Activated CD4-positive, alpha-beta T cell treated with anti-CD3 and anti-CD28 coated beads for 36 hours (primary cell): ENCODE data around the gene RINL. TPM values are rescaled to one million over a fixed set of nuclear protein-coding genes. Genes with fewer than 3 reads are reported as not detected.
A peak's percentile ranks its signal among the peaks of the same experiment; 100 is the strongest.
"Not testable (repeated sequence)": the region's sequence is repeated elsewhere in the genome, so short reads cannot be mapped to it uniquely, and the experiment has no call there.

ENCODE experiments used
- ATAC-seq: fragments of 200-7000 bp; cut with Tn5 transposase; one replicate; pipeline ENCODE4 v1.10.0; 2021; ENCODE audit warnings: mild to moderate bottlenecking, moderate library complexity
- CTCF ChIA-PET: fragments of 350-600 bp; sonication (Branson Sonifier 250); formaldehyde crosslinking; loops from one replicate; lab custom pipeline; 2021; ENCODE audit warnings: antibody characterized with exemption; lab: Charles Lee
- POLR2A ChIA-PET: fragments of 350-600 bp; sonication (Branson Sonifier 250); formaldehyde crosslinking; loops from one replicate; lab custom pipeline; 2021; ENCODE audit warnings: antibody characterized with exemption, inconsistent platforms; lab: Charles Lee
- DNase-seq: peaks from one replicate; pipeline ENCODE4 v3.0.0-alpha.2; 2020
- H3K27ac Mint-ChIP-seq: one replicate; pipeline ENCODE4 v1.8.0; 2021; ENCODE audit warnings: mixed read lengths
- H3K27me3 Mint-ChIP-seq: one replicate; pipeline ENCODE4 v1.8.0; 2021; ENCODE audit warnings: mixed read lengths
- H3K36me3 Mint-ChIP-seq: one replicate; pipeline ENCODE4 v1.8.0; 2021; ENCODE audit warnings: low read depth, mixed read lengths
- H3K4me1 Mint-ChIP-seq: one replicate; pipeline ENCODE4 v1.8.0; 2021; ENCODE audit warnings: mixed read lengths
- H3K4me3 Mint-ChIP-seq: one replicate; pipeline ENCODE4 v1.8.0; 2021; ENCODE audit warnings: mild to moderate bottlenecking, moderate library complexity, mixed read lengths
- H3K9me3 Mint-ChIP-seq: one replicate; pipeline ENCODE4 v1.8.0; 2021; ENCODE audit warnings: low read depth, mixed read lengths
- intact Hi-C, 2 experiments: fragments of 100-400 bp; cut with DNase I in 1 of 2; cut with micrococcal nuclease in 1 of 2; formaldehyde crosslinking; loops; one replicate each; pipeline versions ENCODE4 v1.14.2 to v1.15.1; 2022 to 2024; cut with DNase I, micrococcal nuclease
- total RNA-seq, 2 experiments: library from RNA; stranded (reverse); gene quantifications; one replicate each; pipeline ENCODE4 v1.2.3, GENCODE V29; 2021

The RINL gene
- total RNA-seq, 2 experiments from 2014 or later: 85.8 to 90.3 TPM

DNA sequence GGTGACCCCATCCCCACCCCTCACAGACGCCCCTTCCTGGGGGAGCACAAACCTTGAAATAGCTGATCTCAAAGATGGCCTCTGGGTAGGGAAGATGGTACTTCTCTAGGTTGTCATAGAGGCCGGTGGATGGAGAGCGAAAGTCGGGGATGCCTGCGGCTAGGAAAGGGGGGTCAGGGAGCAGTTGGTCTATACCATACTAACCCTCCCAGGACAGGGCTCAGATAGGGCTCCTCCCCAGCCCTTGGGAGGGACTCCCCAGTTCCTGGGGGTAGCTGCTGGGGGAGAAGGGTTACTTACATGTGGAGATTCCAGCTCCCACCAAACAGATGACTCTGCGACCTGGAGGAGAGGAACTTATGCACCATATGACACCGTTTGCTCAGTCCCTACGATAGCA lies 11.7 kb upstream of the RINL start:
- POLR2A ChIA-PET: no interaction called here
- intact Hi-C loops: loop anchor here in 1 of 2 experiments (5.0 kb wide), 3 partner anchors 158 to 488 kb away; partner anchors contain the start of gene FAM98C
- Mint-ChIP-seq H3K27ac (no peak overlapping the region), H3K27me3 (no peaks in the 10 kb centered on the region), H3K9me3 (no peaks in the 10 kb centered on the region), H3K4me3 (no peak overlapping the region), H3K4me1 (no peaks in the 10 kb centered on the region), H3K36me3 (peaks cover 3% of the 10 kb centered on the region)
- CTCF ChIA-PET: no interaction called here
- ATAC-seq (no peak), DNase-seq (no peak)

DNA sequence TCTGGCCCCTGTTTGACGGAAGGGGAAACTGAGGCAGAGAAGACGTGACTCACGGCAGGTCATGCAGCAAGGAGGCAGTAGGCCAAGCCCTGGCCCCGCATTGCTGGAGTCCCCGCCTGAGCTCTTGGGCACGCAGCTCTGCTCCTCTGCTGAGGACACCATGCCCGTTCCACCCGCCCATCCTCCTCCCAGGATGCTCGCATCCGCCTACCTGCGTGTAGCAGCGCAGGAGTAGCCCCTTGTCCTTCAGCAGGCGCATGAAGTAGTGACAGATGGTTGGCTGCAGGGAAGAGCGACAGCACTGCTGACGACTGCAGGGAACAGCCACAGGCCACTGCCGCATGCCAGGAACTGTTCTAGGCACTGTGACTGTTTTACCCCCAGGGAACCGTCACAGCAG lies 10.8 kb upstream of the RINL start:
- H3K9me3 Mint-ChIP-seq: no peaks in the 10 kb centered on the region
- DNase-seq: no peak
- no peaks in the 10 kb centered on the region for H3K27me3 Mint-ChIP-seq
- no peak for ATAC-seq
- ChIA-PET POLR2A (no interaction called here), CTCF (interaction anchor here (0.6 to 3.5 kb wide), 6 partner anchors 10 to 642 kb away, joined by 3 to 35 read pairs (median 8); partner anchors contain the start of genes MRPS12, NFKBIB, RINL and SARS2)
- no peak overlapping the region for H3K4me3 Mint-ChIP-seq
- no peak overlapping the region for H3K27ac Mint-ChIP-seq
- no peaks in the 10 kb centered on the region for H3K4me1 Mint-ChIP-seq
- H3K36me3 Mint-ChIP-seq: peaks cover 3% of the 10 kb centered on the region
- intact Hi-C loops: loop anchor here in 1 of 2 experiments (5.0 kb wide), 3 partner anchors 157 to 487 kb away; partner anchors contain the start of gene FAM98C

DNA sequence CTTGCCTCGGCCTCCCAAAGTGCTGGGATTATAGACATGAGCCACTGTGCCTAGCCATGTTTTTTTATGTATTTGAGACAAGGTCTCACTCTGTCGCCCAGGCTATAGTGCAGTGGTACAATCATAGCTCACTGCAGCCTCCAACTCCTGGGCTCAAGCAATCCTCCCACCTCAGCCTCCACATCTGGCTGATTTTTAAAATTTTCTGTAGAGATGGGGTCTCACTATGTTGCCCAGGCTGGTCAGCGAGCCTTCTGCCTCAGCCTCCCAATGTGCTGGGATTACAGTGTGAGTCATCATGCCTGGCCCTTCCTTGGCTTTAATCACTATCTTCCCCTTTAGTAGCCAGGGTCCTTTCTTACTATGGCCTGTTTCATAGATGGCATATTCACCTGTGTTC lies 6.6 kb upstream of the RINL start:
- intact Hi-C loops: loop anchor here in 1 of 2 experiments (5.0 kb wide), 3 partner anchors 152 to 482 kb away; partner anchors contain the start of gene FAM98C
- H3K9me3 Mint-ChIP-seq, ATAC-seq, H3K27ac Mint-ChIP-seq, H3K36me3 Mint-ChIP-seq, H3K27me3 Mint-ChIP-seq, POLR2A ChIA-PET, DNase-seq, CTCF ChIA-PET, H3K4me3 Mint-ChIP-seq, H3K4me1 Mint-ChIP-seq: not testable (repeated sequence)

DNA sequence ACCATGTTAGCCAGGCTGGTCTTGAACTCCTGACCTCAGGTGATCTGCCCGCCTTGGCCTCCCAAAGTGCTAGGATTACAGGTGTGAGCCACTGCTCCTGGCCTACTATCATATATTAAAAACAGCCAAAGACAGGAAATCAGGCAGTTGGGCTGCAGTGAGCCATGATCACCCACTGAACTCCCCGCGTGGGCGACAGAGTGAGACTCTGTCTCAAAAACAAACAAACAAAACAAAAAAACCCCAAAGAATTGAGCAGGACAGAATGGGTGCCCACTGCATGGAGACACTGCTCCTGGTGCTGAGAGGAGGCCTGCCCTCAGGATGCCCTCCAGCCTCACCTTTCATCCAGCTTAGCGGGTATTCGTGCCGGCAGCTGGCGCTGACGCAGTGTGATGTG lies 5.2 kb upstream of the RINL start:
- Mint-ChIP-seq H3K4me1 (peaks cover 9% of the 10 kb centered on the region), H3K27ac (no peak overlapping the region), H3K4me3 (no peak overlapping the region), H3K9me3 (no peaks in the 10 kb centered on the region), H3K27me3 (no peaks in the 10 kb centered on the region), H3K36me3 (peaks cover 7% of the 10 kb centered on the region)
- ChIA-PET POLR2A (interaction anchor here (0.6 to 0.7 kb wide), 2 partner anchors 14 to 253 kb away, joined by 3 to 4 read pairs; no protein-coding TSS in a partner anchor), CTCF (interaction anchor here (0.6 kb wide), 1 partner anchor 103 kb away, joined by 3 read pairs; no protein-coding TSS in a partner anchor)
- DNase-seq (no peak), ATAC-seq (no peak)
- intact Hi-C loops: no loop called here

DNA sequence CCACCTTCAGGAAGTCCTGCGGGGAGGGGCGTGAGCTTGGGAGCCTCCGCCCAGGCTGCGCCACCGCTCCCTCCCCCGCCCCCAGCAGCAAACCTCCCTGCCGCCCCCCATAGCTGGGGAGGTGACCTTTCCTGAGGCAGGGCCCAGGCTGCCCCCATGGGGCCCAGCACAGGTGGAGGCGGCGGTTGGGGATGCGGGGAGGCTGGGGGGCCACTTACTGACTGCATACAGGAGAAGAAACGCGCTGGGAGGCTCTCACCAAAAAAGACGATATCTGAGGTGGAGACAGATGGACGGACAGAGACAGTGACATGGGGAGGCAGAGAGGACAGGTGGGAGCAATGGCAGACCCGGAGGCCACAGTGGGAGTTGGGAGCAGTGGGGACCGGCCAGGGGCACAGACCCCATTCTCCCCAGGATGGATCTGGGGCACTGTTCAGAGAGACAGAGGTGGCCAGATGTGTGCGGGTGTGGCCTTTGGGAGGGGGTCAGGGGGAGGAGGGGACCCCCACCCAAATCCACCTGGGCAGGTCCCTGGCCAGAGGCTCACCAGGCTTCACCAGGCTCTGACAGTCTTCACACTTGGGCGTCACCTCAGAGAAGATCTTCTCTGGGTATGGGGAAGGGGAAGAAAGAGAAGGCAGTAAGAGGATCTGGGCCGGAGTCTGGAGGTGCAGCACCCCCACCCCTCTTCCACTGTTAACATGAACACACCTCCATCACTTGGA lies 3.0 kb upstream of the RINL start:
- ChIA-PET CTCF (interaction anchor here (0.6 kb wide), 1 partner anchor 48 kb away, joined by 3 read pairs; no protein-coding TSS in a partner anchor), POLR2A (no interaction called here)
- Mint-ChIP-seq H3K27me3 (no peaks in the 10 kb centered on the region), H3K4me3 (no peak overlapping the region), H3K9me3 (no peaks in the 10 kb centered on the region), H3K36me3 (peaks cover 11% of the 10 kb centered on the region), H3K27ac (no peak overlapping the region), H3K4me1 (peaks cover 24% of the 10 kb centered on the region)
- intact Hi-C loops: no loop called here
- no peak for DNase-seq
- ATAC-seq: no peak

DNA sequence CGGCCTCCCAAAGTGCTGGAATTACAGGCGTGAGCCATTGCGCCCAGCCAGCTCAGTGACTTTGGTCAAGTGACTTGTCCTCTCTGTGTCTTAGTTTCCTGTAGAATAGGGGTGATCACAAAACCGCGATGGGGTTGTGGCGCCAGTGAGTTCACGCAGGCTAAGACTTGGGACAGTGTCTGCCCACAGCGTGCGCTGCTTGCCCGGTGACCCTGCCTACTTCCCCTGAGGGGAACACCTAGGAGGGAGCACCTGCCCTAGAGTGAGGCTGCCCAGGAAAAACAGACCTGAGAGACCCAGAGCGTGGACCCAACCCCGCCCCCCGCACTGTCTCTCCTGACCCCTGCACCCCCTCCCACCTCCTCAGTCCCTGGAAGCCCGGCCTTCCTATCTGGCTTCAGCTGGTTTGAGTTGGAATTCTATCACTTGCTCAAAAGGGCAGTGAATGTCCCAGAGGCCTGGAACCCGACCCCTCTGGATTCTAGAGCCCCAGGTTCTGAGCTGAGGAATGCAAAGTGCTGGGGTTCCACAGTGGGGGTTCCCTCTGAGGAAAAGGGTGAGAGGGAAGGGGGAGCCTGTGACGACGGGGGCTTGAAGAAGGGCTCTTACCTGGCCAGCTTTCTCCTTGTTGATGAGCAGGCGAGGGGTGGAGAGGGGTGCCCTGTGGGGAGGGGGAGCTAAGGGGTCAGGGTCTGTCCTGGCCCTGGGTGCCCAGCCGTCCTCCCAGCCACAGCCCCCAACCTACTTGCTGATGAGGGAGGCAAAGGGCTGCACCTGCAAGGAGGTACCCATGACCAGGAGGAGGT lies 2.2 kb upstream of the RINL start:
- ChIA-PET CTCF (interaction anchor here (3.6 kb wide), 1 partner anchor 7 kb away, joined by 35 read pairs; no protein-coding TSS in a partner anchor), POLR2A (no interaction called here)
- no peak overlapping the region for H3K4me3 Mint-ChIP-seq
- no peaks in the 10 kb centered on the region for H3K27me3 Mint-ChIP-seq
- peaks cover 27% of the 10 kb centered on the region for H3K4me1 Mint-ChIP-seq
- ATAC-seq (no peak), DNase-seq (no peak)
- H3K9me3 Mint-ChIP-seq: no peaks in the 10 kb centered on the region
- peak overlapping the region; percentile 56 for H3K27ac Mint-ChIP-seq
- peaks cover 15% of the 10 kb centered on the region for H3K36me3 Mint-ChIP-seq
- intact Hi-C loops: no loop called here

DNA sequence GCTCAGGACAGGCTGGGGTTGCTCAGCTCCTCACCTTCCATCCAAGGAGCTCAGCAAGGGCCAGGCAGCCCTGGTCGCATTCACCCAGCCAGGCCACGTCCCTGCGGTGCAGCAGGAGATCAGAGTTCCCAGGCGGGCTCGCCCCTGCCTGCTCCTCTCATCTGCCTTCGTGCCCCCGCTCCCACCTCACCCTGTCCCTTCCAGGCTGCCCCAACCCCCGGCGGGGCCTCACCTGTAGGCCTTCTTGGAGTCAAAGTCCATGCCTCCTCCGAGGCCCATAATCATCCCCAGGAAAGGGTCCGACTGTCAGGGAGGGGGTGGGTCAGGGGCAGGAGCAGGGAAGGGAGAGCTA lies 1.3 kb upstream of the RINL start:
- H3K27me3 Mint-ChIP-seq: no peaks in the 10 kb centered on the region
- CTCF ChIA-PET: interaction anchor here (0.9 to 3.6 kb wide), 6 partner anchors 8 to 110 kb away, joined by 3 to 35 read pairs (median 5); no protein-coding TSS in a partner anchor
- POLR2A ChIA-PET: interaction anchor here (0.6 kb wide), 2 partner anchors 26 to 61 kb away, joined by 3 to 4 read pairs; no protein-coding TSS in a partner anchor
- no peaks in the 10 kb centered on the region for H3K9me3 Mint-ChIP-seq
- no peak for ATAC-seq
- H3K4me1 Mint-ChIP-seq: peaks cover 27% of the 10 kb centered on the region
- H3K4me3 Mint-ChIP-seq: peak overlapping the region; percentile 89
- intact Hi-C loops: no loop called here
- peak overlapping the region; percentile 99 for H3K27ac Mint-ChIP-seq
- peaks cover 15% of the 10 kb centered on the region for H3K36me3 Mint-ChIP-seq
- no peak for DNase-seq

DNA sequence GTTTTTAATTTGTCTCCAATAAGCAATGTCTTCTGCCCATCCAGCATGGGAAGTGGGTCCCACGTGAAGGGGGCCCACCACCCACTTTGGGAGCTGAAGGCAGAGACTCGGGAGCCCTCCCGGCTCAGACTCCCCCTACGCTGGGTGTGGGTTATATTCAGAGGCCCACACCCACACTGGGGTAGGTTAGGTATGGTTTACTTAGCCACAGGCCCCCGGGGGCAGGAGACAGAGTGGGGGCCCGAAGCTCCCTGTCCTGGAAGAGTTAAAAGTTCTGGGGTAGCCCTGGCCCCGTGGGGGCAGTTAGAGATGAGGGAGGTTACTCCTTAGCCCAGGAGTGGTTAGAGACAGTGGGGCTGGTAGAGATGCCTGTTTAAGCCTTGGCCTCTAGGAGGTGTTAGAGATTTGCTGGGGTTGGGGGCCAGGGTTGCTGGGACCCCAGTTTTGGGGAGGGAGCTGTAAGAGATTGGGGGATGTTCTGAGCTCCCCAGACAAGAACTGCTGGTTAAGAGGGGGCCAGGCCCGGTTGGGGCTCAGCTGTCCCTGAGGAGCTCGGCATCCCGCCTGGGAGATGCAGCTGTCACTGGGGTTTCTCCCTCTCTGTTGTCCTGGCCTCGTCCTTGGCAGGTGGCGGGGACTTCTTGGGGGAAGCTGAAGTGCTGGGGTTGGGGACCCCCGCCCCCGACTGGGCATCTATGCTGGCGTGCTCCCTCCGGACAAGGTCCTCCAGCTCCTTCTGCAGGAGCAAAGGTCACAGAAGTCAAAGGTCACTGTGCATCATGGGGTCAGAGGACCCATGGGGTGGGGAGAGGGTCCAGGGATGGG lies 712 bp upstream of the RINL start:
- no peaks in the 10 kb centered on the region for H3K9me3 Mint-ChIP-seq
- ChIA-PET CTCF (interaction anchor here (0.6 to 3.6 kb wide), 8 partner anchors 9 to 109 kb away, joined by 3 to 35 read pairs (median 4); no protein-coding TSS in a partner anchor), POLR2A (interaction anchor here (0.6 kb wide), 2 partner anchors 26 to 62 kb away, joined by 3 to 4 read pairs; no protein-coding TSS in a partner anchor)
- peak overlapping the region; percentile 89 for H3K4me3 Mint-ChIP-seq
- peaks cover 15% of the 10 kb centered on the region for H3K36me3 Mint-ChIP-seq
- no peaks in the 10 kb centered on the region for H3K27me3 Mint-ChIP-seq
- H3K4me1 Mint-ChIP-seq: peaks cover 27% of the 10 kb centered on the region
- peak overlapping the region; percentile 99 for H3K27ac Mint-ChIP-seq
- ATAC-seq (peak; percentile 23), DNase-seq (no peak)
- intact Hi-C loops: loop anchor here (1.0 kb wide), 4 partner anchors 8 to 52 kb away; partner anchors contain the start of genes MRPS12 (in 1 of the 2), NFKBIB (in 1 of the 2), SARS2 (in 1 of the 2) and SIRT2 (in 1 of the 2)

DNA sequence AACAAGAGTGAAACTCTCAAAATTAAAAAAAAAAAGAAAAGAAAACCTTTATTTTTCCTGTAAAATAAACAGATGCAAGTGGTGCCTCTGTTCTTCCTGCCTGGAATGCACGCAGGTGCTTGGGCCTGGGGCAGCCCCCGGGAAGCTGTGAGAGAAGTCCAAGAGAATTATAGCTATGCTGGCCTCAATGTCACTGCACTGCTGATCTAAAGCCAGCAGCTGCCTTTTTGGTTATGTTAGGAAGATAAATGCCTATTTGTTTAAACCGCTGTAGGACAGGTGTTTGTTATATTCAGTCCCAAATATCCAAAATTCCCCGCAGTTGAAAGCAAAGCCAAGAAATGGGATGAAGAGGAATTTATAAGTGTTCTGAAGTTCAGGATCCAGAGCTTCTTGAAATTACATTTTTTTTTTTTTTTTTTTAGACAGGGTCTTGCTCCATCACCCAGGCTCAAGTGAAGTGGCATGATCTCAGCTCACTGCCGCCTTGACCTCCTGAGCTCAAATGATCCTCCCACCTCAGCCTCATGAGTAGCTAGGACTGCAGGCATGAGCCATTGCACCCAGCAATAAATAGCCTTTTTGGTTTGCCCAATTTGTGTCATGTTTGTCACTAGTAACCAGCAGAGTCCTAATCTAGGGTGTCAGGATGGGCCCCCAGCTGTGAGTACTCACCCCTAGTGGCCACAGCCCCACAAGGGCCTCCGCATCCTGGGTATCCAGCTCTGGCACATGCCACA lies 2.2 kb downstream of the RINL start:
- DNase-seq: no peak
- intact Hi-C loops: no loop called here

DNA sequence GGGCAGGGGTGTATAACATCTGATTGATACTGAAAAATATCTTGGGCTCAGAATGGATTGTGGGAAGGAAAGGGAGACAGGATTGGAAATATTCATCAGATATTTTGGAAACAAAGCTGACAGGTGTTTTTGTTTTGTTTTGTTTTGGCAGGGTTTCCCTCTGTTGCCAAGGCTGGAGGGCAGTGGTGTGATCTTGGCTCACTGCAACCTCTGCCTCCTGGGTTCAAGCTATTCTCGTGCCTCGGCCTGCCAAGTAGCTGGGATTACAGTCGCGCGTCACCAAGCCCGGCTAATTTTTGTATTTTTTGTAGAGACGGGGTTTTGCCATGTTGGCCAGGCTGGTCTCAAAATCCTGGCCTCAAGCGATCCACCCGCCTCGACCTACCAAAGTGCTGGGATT lies 4.7 kb downstream of the RINL start:
- DNase-seq, H3K27me3 Mint-ChIP-seq, H3K27ac Mint-ChIP-seq, H3K9me3 Mint-ChIP-seq, CTCF ChIA-PET, H3K4me3 Mint-ChIP-seq, ATAC-seq: not testable (repeated sequence)
- Mint-ChIP-seq H3K36me3 (peaks cover 39% of the 10 kb centered on the region), H3K4me1 (peaks cover 35% of the 10 kb centered on the region)
- POLR2A ChIA-PET: interaction anchor here (2.1 kb wide), 1 partner anchor 26 kb away, joined by 5 read pairs; no protein-coding TSS in a partner anchor
- intact Hi-C loops: loop anchor here in 1 of 2 experiments (5.0 kb wide), 1 partner anchor 106 kb away; no protein-coding TSS in a partner anchor

More for the DNA sequence above, 2.2 kb downstream of the RINL start:
- H3K4me3 Mint-ChIP-seq: peak overlapping the region; percentile 89
- H3K9me3 Mint-ChIP-seq: no peaks in the 10 kb centered on the region
- no peak for ATAC-seq
- ChIA-PET POLR2A (interaction anchor here (1.1 kb wide), 1 partner anchor 44 kb away, joined by 4 read pairs; no protein-coding TSS in a partner anchor), CTCF (interaction anchor here (1.0 to 1.4 kb wide), 4 partner anchors 9 to 106 kb away, joined by 3 to 4 read pairs (median 4); partner anchors contain the start of genes MRPS12 and SARS2)
- H3K27ac Mint-ChIP-seq: peak overlapping the region; percentile 47
- H3K4me1 Mint-ChIP-seq: peaks cover 27% of the 10 kb centered on the region
- no peaks in the 10 kb centered on the region for H3K27me3 Mint-ChIP-seq
- peaks cover 21% of the 10 kb centered on the region for H3K36me3 Mint-ChIP-seq
